Testis (tissue), 2 donors: ENCODE results near the gene H2BK1.

ENCODE experiments used
- CTCF ChIP-seq, 3 experiments: fragments of 450-650 bp in 2 of 3; fragments of 200-600 bp in 1 of 3; sonication (generic) in 1 of 3; IDR thresholded peaks; one replicate each; pipeline ENCODE4 v1.5.1; 2016 to 2019; ENCODE audit warnings: antibody characterized with exemption in 3 of 3, mild to moderate bottlenecking in 2 of 3, moderate library complexity in 1 of 3
- POLR2A ChIP-seq: fragments of 450-650 bp; IDR thresholded peaks from one replicate; pipeline ENCODE4 v1.6.1; 2017; ENCODE audit warnings: antibody characterized with exemption, mild to moderate bottlenecking, moderate library complexity

DNA sequence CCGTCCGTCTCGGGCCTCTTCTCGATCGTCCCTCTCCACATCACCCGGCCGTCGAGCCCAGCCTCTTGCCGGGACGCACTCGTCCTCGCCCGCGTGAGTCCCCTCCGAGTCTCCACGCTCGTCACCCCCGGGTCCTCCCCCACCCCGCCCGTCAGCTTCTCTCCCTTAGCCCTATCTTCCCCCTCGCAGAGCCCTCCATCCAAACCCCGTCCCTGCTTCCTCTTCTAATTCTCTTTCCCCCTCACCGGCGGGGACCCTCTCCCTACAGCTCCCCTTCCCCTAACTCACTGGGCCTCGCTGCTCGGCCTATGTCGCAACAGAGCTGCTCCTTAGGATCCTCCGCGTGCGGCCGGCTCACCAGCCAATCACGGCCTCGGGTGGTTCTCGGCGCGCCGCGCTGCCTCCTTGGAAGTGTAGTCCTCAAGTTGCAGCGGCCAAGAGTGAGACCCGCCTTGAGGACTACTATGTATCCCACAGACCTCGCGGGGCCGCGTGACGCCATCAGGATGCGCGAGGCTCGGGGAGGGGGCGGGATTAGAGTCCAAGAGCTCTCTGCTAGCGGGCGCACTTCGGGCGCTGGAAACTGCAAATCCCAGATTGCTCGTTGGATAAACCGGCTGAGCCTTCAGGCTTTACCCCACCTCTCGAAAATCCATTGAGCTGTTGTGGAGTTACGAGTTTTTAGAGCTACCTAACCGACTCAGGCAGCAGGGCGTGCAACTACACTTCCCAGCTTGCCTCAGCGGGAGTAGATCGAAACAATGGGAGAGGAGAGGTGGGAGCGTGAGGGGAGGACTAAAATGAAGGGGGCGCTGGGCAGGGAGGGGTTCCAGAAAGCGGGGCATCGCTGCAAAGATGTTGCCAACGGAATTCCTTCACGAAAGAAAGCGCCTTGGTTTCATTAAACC lies 16.8 kb upstream of the H2BK1 start, which contains the start of gene ABCF2:
- TF ChIP-seq POLR2A, result no peak
- peak in 1 of 3 experiments; percentile 6 for TF ChIP-seq CTCF (IDR thresholded peaks at IDR 0.05)
